OCI-LY1 (cell line): Measurements from ENCODE around the gene MRPL47.

Experiments
- H2AFZ ChIP-seq: fragments of 200-600 bp; sonication (generic), shearing (Covaris generic); 2 replicates; pipeline ENCODE4 v1.6.0; 2014; ENCODE audit warnings: antibody characterized with exemption, mild to moderate bottlenecking, low read length
- H3F3A ChIP-seq: fragments of 200-600 bp; sonication (generic), shearing (Covaris generic); 2 replicates; pipeline ENCODE4 v1.6.0; 2014; ENCODE audit warnings: mild to moderate bottlenecking, antibody characterized with exemption, low read length, moderate library complexity; ENCODE audit not compliant: insufficient read depth
- H3K27ac ChIP-seq: fragments of 200-600 bp; sonication (generic); 2 replicates; pipeline ENCODE4 v1.5.1; 2014; ENCODE audit warnings: low read length, mixed run types, mild to moderate bottlenecking, low read depth; ENCODE audit not compliant: poor library complexity, severe bottlenecking
- H3K27me3 ChIP-seq: fragments of 200-600 bp; sonication (generic); 2 replicates; pipeline ENCODE4 v1.6.0; 2014; ENCODE audit warnings: antibody characterized with exemption, mild to moderate bottlenecking, low read length, moderate library complexity; ENCODE audit not compliant: insufficient read depth
- H3K36me3 ChIP-seq: fragments of 200-600 bp; sonication (generic); 2 replicates; pipeline ENCODE4 v1.6.1; 2014; ENCODE audit warnings: mild to moderate bottlenecking, antibody characterized with exemption, low read length, moderate library complexity, mixed read lengths; ENCODE audit not compliant: insufficient read depth
- H3K4me1 ChIP-seq: fragments of 200-600 bp; sonication (generic); 2 replicates; pipeline ENCODE4 v1.5.1; 2014; ENCODE audit warnings: mild to moderate bottlenecking, low read length, moderate library complexity; ENCODE audit not compliant: insufficient read depth, severe bottlenecking
- H3K4me2 ChIP-seq: fragments of 200-600 bp; sonication (generic), shearing (Covaris generic); 2 replicates; pipeline ENCODE4 v1.6.1; 2014; ENCODE audit warnings: low read length
- H3K4me3 ChIP-seq: fragments of 200-600 bp; sonication (generic); 2 replicates; pipeline ENCODE4 v1.5.1; 2014; ENCODE audit warnings: low read length, low read depth, mild to moderate bottlenecking, mixed read lengths; ENCODE audit not compliant: poor library complexity, severe bottlenecking
- H3K79me2 ChIP-seq: fragments of 200-600 bp; shearing (Covaris generic); 2 replicates; pipeline ENCODE4 v1.6.1; 2016; ENCODE audit warnings: mixed run types, low read length, mixed read lengths; ENCODE audit not compliant: insufficient read depth
- H3K9ac ChIP-seq: fragments of 200-600 bp; sonication (generic), shearing (Covaris generic); 2 replicates; pipeline ENCODE4 v1.6.1; 2014; ENCODE audit warnings: mild to moderate bottlenecking, low read length, mixed read lengths
- H3K9me2 ChIP-seq: fragments of 200-600 bp; sonication (generic), shearing (Covaris generic); 2 replicates; pipeline ENCODE4 v1.6.1; 2014; ENCODE audit warnings: low read depth, mild to moderate bottlenecking, low read length, mixed read lengths
- H3K9me3 ChIP-seq: fragments of 200-600 bp; shearing (Covaris generic); 2 replicates; pipeline ENCODE4 v1.6.1; 2014; ENCODE audit warnings: low read length, mixed read lengths
- H4K20me1 ChIP-seq: fragments of 200-600 bp; sonication (generic), shearing (Covaris generic); 2 replicates; pipeline ENCODE4 v1.6.0; 2016; ENCODE audit warnings: mild to moderate bottlenecking, low read length; ENCODE audit not compliant: insufficient read depth
- EZH2 ChIP-seq: fragments of 200-600 bp; sonication (generic), shearing (Covaris generic); IDR thresholded peaks from 2 replicates; pipeline ENCODE4 v1.8.0; 2017; ENCODE audit warnings: borderline replicate concordance, mixed run types, mild to moderate bottlenecking, antibody characterized with exemption, low read length, moderate library complexity, mixed read lengths
- TF ChIP-seq, protein P1 (sequence below): fragments of 200-600 bp; sonication (generic), shearing (Covaris generic); IDR thresholded peaks from 2 replicates; pipeline ENCODE4 v1.5.1; 2017; ENCODE audit warnings: mild to moderate bottlenecking, antibody characterized with exemption, low read length, moderate library complexity, mixed read lengths

MRPL47 gene

DNA sequence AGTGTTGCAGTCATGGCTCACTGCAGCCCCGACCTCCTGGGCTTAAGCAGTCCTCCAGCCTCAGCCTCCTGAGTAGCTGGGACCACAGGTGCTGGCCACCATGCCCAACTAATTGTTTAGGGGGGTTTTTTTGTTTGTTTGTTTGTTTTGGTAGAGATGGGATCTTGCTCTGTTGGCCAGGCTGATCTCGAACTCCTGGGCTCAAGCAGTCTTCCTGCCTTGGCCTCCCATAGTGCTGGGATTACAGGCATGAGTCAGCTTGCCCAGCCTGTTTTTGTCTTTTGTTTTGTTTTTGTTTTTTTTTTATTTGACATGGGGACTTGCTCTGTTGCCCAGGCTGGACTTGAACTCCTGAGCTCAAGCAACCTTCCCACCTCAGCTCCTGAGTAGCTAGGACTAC, 17.6 kb upstream of the MRPL47 start:
- H3K4me3 ChIP-seq, result no peak overlapping the region
- H3K9me2 ChIP-seq, result no peaks in the 10 kb centered on the region
- H3K27me3 ChIP-seq, result no peaks in the 10 kb centered on the region
- H2AFZ ChIP-seq, result no peak overlapping the region
- H3K9ac ChIP-seq, result no peak overlapping the region
- peaks cover 78% of the 10 kb centered on the region for H3K36me3 ChIP-seq
- no peaks in the 10 kb centered on the region for H4K20me1 ChIP-seq
- TF ChIP-seq EZH2, result no peak
- TF ChIP-seq, protein P1, sequence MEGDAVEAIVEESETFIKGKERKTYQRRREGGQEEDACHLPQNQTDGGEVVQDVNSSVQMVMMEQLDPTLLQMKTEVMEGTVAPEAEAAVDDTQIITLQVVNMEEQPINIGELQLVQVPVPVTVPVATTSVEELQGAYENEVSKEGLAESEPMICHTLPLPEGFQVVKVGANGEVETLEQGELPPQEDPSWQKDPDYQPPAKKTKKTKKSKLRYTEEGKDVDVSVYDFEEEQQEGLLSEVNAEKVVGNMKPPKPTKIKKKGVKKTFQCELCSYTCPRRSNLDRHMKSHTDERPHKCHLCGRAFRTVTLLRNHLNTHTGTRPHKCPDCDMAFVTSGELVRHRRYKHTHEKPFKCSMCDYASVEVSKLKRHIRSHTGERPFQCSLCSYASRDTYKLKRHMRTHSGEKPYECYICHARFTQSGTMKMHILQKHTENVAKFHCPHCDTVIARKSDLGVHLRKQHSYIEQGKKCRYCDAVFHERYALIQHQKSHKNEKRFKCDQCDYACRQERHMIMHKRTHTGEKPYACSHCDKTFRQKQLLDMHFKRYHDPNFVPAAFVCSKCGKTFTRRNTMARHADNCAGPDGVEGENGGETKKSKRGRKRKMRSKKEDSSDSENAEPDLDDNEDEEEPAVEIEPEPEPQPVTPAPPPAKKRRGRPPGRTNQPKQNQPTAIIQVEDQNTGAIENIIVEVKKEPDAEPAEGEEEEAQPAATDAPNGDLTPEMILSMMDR, result no peak
- no peak overlapping the region for H3K4me2 ChIP-seq
- no peaks in the 10 kb centered on the region for H3K4me1 ChIP-seq
- peaks cover 3% of the 10 kb centered on the region; the same call in 1 of the 2 replicates for H3K79me2 ChIP-seq
- no peak overlapping the region for H3K27ac ChIP-seq
- H3F3A ChIP-seq, result no peaks in the 10 kb centered on the region
- H3K9me3 ChIP-seq, result 0 out of 2 replicates have a peak, but pooled peaks cover 3% of the 10 kb centered on the region

DNA sequence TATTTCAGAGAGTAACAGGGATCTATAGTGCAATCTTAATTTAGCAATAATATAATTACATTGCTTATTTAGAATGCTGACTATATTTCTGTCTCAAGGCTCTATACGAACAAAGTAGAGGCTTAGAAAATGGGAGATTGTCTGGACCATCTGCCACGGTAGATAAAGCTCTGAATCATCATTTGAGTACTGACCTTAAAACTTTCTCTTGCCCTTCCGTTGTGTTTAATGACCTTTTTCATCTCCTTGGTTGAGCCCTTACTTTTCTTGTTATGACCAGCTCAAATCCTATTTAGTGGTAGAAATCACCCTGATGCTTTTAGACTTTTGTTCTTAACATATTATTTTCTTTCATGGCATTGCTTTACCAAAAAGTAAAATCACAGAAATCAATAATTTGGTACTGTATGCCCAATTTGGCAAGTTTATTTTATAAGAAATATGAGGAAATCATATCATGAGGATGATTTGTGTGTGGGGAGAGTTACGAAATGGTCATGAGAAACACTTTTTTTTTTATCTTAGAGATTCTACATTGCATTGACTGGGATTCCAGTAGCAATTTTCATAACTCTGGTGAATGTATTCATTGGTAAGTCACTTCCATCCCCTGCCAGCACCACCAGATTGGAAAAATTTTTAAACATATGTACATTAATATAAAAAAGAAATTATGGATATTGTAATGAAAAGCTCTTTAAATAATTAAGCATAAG, 11.2 kb upstream of the MRPL47 start:
- no peak for TF ChIP-seq EZH2
- TF ChIP-seq, protein P1, result no peak
- Histone ChIP-seq H3K9ac (no peak overlapping the region), H3K27me3 (no peaks in the 10 kb centered on the region), H4K20me1 (no peaks in the 10 kb centered on the region), H3K36me3 (peaks cover 55% of the 10 kb centered on the region), H3K4me1 (no peaks in the 10 kb centered on the region), H3K9me2 (no peaks in the 10 kb centered on the region), H3K9me3 (0 out of 2 replicates have a peak, but pooled peaks cover 2% of the 10 kb centered on the region), H2AFZ (no peak overlapping the region), H3K4me2 (no peak overlapping the region), H3F3A (no peaks in the 10 kb centered on the region), H3K79me2 (peaks cover 6% of the 10 kb centered on the region), H3K4me3 (no peak overlapping the region), H3K27ac (no peak overlapping the region)

DNA sequence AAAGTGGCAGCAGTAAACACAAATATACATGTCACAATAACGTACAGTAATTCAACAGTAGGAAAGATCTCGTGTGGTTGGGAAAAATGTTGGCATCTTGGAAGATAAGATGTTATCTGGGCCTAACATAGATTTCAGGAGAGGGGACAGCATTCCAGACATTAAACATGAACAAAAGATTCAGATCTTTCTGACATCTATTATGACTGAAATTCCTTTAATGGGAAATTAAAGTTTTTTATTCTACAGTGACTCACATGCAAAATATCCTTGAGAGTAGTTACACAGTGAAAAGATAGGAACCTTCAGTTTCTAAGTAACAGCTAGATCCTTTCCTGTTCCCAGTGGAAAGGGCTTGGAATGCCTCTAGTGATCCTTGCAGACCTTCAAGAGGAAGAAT, 9.4 kb upstream of the MRPL47 start:
- Histone ChIP-seq H3K27ac (no peak overlapping the region), H3K9me3 (no peaks in the 10 kb centered on the region), H4K20me1 (no peaks in the 10 kb centered on the region), H3F3A (no peaks in the 10 kb centered on the region), H3K36me3 (peaks cover 54% of the 10 kb centered on the region), H3K9me2 (no peaks in the 10 kb centered on the region), H3K9ac (no peak overlapping the region), H3K27me3 (no peaks in the 10 kb centered on the region), H2AFZ (no peak overlapping the region), H3K4me3 (no peak overlapping the region), H3K4me2 (no peak overlapping the region), H3K79me2 (peaks cover 16% of the 10 kb centered on the region), H3K4me1 (peaks cover 8% of the 10 kb centered on the region)
- TF ChIP-seq EZH2, result no peak
- TF ChIP-seq, protein P1, result no peak
